Neural cell (in vitro differentiated cells): ENCODE results near the gene KRTAP4-11. TPM values are rescaled to one million over a fixed set of nuclear protein-coding genes. Genes with fewer than 3 reads are reported as not detected.

Experiments used
- H2AFZ ChIP-seq: fragments of 200-600, 300-800 bp; sonication (generic), shearing (Covaris generic); 2 replicates; pipeline ENCODE4 v1.6.0; 2014; ENCODE audit warnings: low read depth, mild to moderate bottlenecking, antibody characterized with exemption, low read length, moderate library complexity
- H3F3A ChIP-seq: fragments of 200-600 bp; shearing (Covaris generic); 2 replicates; pipeline ENCODE4 v1.6.1; 2016; ENCODE audit warnings: mild to moderate bottlenecking, moderate library complexity, mixed read lengths, antibody characterized with exemption, low read length; ENCODE audit not compliant: insufficient read depth, poor library complexity, severe bottlenecking
- H3K27ac ChIP-seq: fragments of 200-600, 300-800 bp; sonication (generic), shearing (Covaris generic); 2 replicates; pipeline ENCODE4 v1.5.1; 2014; ENCODE audit warnings: mild to moderate bottlenecking, low read length, moderate library complexity
- H3K27me3 ChIP-seq: fragments of 300-800, 200-600 bp; sonication (generic), shearing (Covaris generic); 2 replicates; pipeline ENCODE4 v1.6.0; 2014; ENCODE audit warnings: mild to moderate bottlenecking, low read depth, low read length, moderate library complexity; ENCODE audit not compliant: insufficient read depth
- H3K36me3 ChIP-seq: fragments of 300-800, 200-600 bp; sonication (generic), shearing (Covaris generic); 2 replicates; pipeline ENCODE4 v1.5.1; 2014; ENCODE audit warnings: mild to moderate bottlenecking, antibody characterized with exemption, low read length, moderate library complexity; ENCODE audit not compliant: insufficient read depth
- H3K4me2 ChIP-seq: fragments of 300-800, 200-600 bp; sonication (generic), shearing (Covaris generic); 2 replicates; pipeline ENCODE4 v1.6.0; 2014; ENCODE audit warnings: mild to moderate bottlenecking, low read length
- H3K4me3 ChIP-seq: fragments of 300-800, 200-600 bp; sonication (generic), shearing (Covaris generic); 2 replicates; pipeline ENCODE4 v1.5.1; 2014; ENCODE audit warnings: mild to moderate bottlenecking, low read length, moderate library complexity
- H3K79me2 ChIP-seq: fragments of 200-600 bp; shearing (Covaris generic); replicated peaks from 2 replicates; pipeline ENCODE4 v1.6.0; 2014; ENCODE audit warnings: mild to moderate bottlenecking, low read length, moderate library complexity; ENCODE audit not compliant: insufficient read depth
- H3K9ac ChIP-seq: fragments of 300-800, 200-600 bp; sonication (generic), shearing (Covaris generic); 2 replicates; pipeline ENCODE4 v1.6.1; 2016; ENCODE audit warnings: mild to moderate bottlenecking, low read length, mixed read lengths
- H3K9me2 ChIP-seq: fragments of 200-600 bp; shearing (Covaris generic); 2 replicates; pipeline ENCODE4 v1.6.1; 2016; ENCODE audit warnings: mild to moderate bottlenecking, low read length, mixed read lengths; ENCODE audit not compliant: insufficient read depth
- H3K9me3 ChIP-seq: fragments of 200-600, 300-800 bp; sonication (generic), shearing (Covaris generic); 2 replicates; pipeline ENCODE4 v1.6.1; 2016; ENCODE audit warnings: mild to moderate bottlenecking, mixed run types, low read length, moderate library complexity, mixed read lengths
- H4K20me1 ChIP-seq: fragments of 200-600 bp; shearing (Covaris generic); 2 replicates; pipeline ENCODE4 v1.6.1; 2016; ENCODE audit warnings: mild to moderate bottlenecking, mixed run types; ENCODE audit not compliant: insufficient read depth
- CTCF ChIP-seq: fragments of 450-650 bp; IDR thresholded peaks from 2 replicates; pipeline ENCODE4 v1.5.1; 2014; ENCODE audit warnings: antibody characterized with exemption, mild to moderate bottlenecking, moderate library complexity; ENCODE audit not compliant: poor library complexity, severe bottlenecking
- EP300 ChIP-seq: fragments of 450-650 bp; conservative IDR thresholded peaks from 2 replicates; pipeline ENCODE4 v1.6.1; 2014; ENCODE audit warnings: antibody characterized with exemption, mild to moderate bottlenecking, moderate library complexity; ENCODE audit not compliant: poor library complexity, severe bottlenecking
- EZH2 ChIP-seq: fragments of 200-600, 300-800 bp; shearing (Covaris generic), sonication (generic); IDR thresholded peaks from 2 replicates; pipeline ENCODE4 v1.6.1; 2014; ENCODE audit warnings: antibody characterized with exemption, low read length, borderline replicate concordance, mild to moderate bottlenecking; ENCODE audit not compliant: insufficient read depth, poor library complexity, severe bottlenecking
- MXI1 ChIP-seq: fragments of 450-650 bp; conservative IDR thresholded peaks from 2 replicates; pipeline ENCODE4 v1.6.1; 2014; ENCODE audit warnings: antibody characterized with exemption, mild to moderate bottlenecking; ENCODE audit not compliant: poor library complexity, severe bottlenecking
- POLR2AphosphoS5 ChIP-seq: IDR thresholded peaks from 2 replicates; pipeline ENCODE4 v1.6.1; 2012
- RAD21 ChIP-seq: fragments of 450-650 bp; conservative IDR thresholded peaks from 2 replicates; pipeline ENCODE4 v1.6.1; 2014; ENCODE audit warnings: antibody characterized with exemption, mild to moderate bottlenecking, moderate library complexity
- REST ChIP-seq: IDR thresholded peaks from 2 replicates; pipeline ENCODE4 v1.6.1; 2012; ENCODE audit warnings: borderline replicate concordance
- SMC3 ChIP-seq: fragments of 450-650 bp; conservative IDR thresholded peaks from 2 replicates; pipeline ENCODE4 v1.6.1; 2014; ENCODE audit warnings: antibody characterized with exemption, mild to moderate bottlenecking, moderate library complexity; ENCODE audit not compliant: poor library complexity
- TAF1 ChIP-seq: IDR thresholded peaks from 2 replicates; pipeline ENCODE4 v1.6.1; 2012; ENCODE audit warnings: low read depth
- polyA plus RNA-seq: library from polyadenylated mRNA; depleted of rRNA; stranded (reverse); fragments of >200 nt; gene quantifications from 2 replicates; pipeline ENCODE4 v1.2.3, GENCODE V29; 2014

The KRTAP4-11 gene
- polyA plus RNA-seq, 1 donor from 2014 or later = not detected

GRCh38 chr17:41082626-41083025 is 35.5 kb downstream of the KRTAP4-11 start:
- H4K20me1 ChIP-seq = no peaks in the 10 kb centered on the region
- no peak overlapping the region for H3K4me3 ChIP-seq
- no peaks in the 10 kb centered on the region for H3K36me3 ChIP-seq
- no peaks in the 10 kb centered on the region for H3K9me2 ChIP-seq
- TF ChIP-seq MXI1 = no peak
- no peak for TF ChIP-seq REST
- TF ChIP-seq EZH2 = no peak
- no peak for TF ChIP-seq RAD21
- TF ChIP-seq TAF1 = no peak
- no peak for TF ChIP-seq CTCF
- TF ChIP-seq POLR2AphosphoS5 = no peak
- TF ChIP-seq EP300 = no peak
- no peak for TF ChIP-seq SMC3
- no peak overlapping the region for H3K9ac ChIP-seq
- H2AFZ ChIP-seq = no peak overlapping the region
- no peaks in the 10 kb centered on the region for H3K9me3 ChIP-seq
- no peaks in the 10 kb centered on the region for H3K27me3 ChIP-seq
- H3K4me2 ChIP-seq = no peak overlapping the region
- no peaks in the 10 kb centered on the region for H3K79me2 ChIP-seq
- no peak overlapping the region for H3K27ac ChIP-seq
- H3F3A ChIP-seq = no peaks in the 10 kb centered on the region

- Histone ChIP-seq H3K79me2 (no peaks in the 10 kb centered on the region), H4K20me1 (no peaks in the 10 kb centered on the region), H2AFZ (no peak overlapping the region), H3K4me3 (no peak overlapping the region), H3K27me3 (no peaks in the 10 kb centered on the region), H3F3A (no peaks in the 10 kb centered on the region), H3K36me3 (no peaks in the 10 kb centered on the region), H3K9me2 (no peaks in the 10 kb centered on the region), H3K9me3 (no peaks in the 10 kb centered on the region), H3K9ac (no peak overlapping the region), H3K27ac (no peak overlapping the region), H3K4me2 (no peak overlapping the region)
- TF ChIP-seq SMC3 (no peak), EP300 (no peak), POLR2AphosphoS5 (no peak), MXI1 (no peak), CTCF (no peak)
These were observed 41.4 kb downstream of the KRTAP4-11 start for GRCh38 chr17:41076788-41077187.
